NCI-H2081 treated with DMSO at 0.1 percent for 48 hours (cell line): ENCODE results near the gene ZBTB22.

Experiments used
- DNase-seq: peaks from one replicate; lab custom pipeline; 2025; lab: John Stamatoyannopoulos, UW

The ZBTB22 gene

DNA sequence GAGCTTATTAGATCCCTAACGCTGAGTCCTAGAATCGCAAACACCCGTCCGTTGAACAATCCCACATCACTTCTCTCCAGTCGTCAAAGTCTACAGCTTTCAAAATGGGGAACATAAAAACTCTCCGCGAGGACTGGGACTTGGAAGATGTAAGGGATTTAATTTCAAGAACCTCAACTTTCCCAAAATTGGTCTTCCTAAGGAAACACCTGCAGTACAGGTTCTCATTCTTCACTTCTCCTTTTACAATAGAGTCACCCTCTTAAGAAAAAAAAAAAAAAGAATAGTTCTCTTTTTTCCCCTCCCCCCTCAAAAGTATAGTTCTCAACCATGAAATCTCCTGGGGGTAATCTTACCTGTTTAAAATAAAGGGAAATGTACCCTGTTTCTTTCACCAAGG, 6.6 kb upstream of the ZBTB22 start:
- DNase-seq, result no peak

DNA sequence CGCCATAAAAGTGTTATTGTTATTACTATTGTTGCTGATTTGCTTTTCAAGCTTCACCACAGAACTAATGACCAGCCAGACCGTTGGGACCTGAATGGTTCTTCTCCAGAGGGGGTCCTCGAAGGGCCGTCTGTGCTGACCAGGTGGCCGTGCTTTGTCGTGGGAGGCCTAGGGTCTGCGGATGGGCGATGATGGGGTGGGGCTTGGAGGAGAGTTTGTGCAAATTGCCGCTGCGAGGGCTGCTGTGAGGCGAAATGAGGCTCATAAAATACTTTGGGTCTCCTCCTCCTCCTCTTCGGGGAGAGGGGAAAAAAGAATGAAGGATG, 6.0 kb upstream of the ZBTB22 start:
- no peak for DNase-seq

DNA sequence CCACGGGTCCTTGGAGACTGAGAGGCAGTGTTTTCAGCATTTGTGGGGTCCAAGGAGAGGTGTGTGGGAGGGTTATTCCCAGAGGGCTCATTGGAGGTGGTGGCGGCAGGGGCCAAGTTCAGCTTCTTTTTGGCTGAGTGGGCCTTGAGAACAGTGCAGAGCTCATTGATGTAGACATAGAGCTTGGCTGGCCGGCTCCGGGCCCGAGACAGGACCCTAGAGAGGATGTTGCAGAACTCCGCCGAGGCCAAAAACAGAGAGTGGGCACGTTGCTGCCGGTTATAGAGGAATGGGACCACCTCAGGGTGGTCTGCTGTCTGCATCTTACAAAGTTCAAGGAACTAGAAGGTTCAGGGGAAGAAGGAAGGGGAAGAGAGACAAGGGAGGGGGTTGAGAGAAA, 3.7 kb upstream of the ZBTB22 start:
- no peak for DNase-seq

DNA sequence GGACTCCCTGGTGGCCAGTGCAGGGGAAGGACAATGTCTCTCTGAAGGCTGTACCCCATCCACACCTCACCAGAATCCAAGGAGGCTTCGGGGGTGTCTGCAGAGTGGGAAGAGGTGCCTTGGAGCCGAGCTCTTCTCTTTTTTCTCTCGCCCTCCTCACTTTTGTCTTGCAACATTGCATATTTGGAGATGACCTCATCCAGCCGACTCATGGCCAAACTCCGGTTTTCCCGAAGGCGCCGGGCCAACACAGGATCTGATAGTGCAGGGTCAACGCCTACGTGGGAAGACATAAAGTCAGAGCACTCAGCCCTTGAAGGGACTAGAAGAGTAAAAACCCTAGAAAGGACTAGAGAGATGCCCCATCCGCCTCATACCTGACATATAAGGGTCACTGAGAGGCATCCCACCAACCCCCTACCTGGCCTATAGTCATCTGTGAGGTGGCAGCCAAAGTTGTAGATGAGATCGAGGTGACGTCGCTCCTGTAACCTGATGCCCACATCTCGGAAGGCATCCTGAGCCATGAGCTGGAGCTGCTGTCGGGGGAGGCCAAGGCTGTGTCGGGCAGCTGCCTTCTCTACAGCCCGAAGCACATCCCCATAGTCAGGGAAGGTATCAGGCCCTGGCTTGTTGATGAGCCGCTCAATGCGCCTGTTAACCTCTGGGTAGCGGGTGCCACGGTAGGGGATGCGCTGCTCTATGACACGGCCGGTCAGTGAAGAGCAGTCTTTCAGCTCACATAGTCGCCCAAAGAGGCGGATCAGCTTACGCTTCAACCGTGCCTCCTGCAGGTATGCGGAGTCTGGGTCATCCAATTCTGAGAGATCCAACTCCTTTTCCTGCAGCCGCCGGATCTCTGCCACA, 3.0 kb upstream of the ZBTB22 start:
- no peak for DNase-seq

DNA sequence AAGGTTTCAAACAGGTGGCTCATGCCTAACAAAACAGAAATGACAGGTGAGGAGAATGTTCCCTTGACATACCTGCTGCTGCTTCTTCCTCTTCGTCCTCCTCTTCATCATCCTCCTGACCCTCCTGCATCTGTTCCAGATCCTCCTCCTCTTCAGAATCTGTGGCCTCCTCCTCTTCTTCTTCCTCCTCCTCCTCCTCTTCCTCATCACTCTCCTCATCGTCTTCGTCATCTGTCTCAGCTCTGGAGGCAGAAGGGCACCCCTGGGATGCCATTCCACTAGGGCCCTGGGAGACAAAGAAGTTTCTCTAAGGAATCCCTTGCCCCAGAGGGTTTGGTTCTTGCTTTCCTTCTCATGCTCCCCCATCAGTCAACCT, 2.4 kb upstream of the ZBTB22 start:
- no peak for DNase-seq

DNA sequence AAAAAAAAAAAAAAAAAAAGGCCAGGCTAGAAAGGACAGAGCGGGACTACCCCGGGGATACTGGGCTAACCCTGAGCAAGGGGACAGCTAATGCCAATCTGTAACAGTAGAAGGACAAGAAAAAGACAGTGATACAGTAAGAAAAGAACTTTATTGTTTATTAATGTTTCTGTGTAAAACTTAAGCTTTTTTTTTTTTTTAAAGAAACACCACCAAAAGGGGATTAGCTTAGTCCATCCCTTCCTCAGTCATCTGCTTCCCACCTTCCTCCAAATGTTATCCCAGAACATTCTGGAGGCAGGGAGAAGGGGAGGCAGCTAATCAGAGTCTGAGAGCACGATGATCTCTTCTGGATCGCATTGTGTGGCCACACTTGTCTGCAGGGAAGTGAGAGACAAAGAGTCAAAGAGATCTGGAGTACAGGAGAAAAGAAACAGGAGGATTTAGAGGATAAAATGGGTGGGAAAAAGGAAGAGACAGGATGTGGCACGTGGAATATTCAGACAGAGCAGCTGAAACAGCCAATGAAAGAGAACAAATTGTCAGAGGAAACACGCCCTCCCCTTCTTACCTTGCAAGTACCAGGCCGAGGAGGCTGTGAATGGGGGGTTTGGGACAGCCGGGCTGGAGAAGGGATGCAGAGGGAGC, 1.0 kb upstream of the ZBTB22 start:
- no peak for DNase-seq

DNA sequence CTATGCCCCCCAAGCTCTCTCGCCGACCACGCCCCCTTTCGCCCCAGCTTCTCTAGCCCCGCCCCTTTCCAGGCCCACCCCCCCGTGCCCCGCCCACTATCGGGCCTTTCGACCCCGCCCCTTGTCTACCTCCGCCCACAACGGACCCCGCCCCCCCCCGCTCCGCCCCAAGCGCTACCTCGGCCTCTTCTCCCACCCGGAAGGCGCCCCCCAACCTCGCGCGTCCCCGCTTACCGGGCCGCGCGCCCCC, 200 bp downstream of the ZBTB22 start:
- DNase-seq, result no peak

DNA sequence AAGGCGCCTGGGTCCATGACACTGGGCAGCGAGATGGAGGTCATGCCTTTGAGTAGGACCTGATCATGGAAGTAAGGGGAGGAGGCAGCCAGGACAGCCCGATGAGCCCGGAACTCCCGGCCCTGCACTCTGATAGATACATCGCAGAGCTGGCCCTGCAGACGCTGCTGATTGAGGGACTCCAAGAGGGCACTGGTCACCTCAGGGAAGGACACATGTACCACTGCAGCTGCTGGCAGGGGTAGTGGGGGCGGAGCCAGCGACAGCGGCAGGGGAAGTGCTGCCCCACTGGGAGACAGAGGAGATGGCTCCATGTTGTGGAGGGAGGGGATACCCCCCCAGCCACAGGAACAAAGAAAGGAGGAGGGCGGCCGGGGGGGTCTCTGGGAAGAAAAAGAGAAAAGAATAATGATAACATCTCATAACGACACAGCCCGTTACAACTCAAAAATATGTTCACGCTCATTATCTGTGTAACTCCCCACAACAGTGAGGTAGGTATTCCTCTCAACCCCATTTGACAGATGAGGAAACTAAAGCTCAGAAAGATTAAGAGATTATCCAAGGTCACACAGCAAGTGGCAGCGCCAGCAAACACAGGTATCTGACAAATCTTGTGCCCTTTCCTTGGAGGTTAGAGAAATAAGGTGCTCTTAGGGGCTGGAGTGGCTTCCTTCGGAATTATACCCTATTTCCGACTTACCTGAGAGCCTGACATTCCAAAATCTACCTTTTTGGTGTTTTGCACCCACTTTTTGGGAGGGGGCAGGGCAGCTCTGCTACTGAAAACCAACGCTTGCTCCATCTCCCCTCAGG, 733 bp downstream of the ZBTB22 start:
- DNase-seq, result no peak

DNA sequence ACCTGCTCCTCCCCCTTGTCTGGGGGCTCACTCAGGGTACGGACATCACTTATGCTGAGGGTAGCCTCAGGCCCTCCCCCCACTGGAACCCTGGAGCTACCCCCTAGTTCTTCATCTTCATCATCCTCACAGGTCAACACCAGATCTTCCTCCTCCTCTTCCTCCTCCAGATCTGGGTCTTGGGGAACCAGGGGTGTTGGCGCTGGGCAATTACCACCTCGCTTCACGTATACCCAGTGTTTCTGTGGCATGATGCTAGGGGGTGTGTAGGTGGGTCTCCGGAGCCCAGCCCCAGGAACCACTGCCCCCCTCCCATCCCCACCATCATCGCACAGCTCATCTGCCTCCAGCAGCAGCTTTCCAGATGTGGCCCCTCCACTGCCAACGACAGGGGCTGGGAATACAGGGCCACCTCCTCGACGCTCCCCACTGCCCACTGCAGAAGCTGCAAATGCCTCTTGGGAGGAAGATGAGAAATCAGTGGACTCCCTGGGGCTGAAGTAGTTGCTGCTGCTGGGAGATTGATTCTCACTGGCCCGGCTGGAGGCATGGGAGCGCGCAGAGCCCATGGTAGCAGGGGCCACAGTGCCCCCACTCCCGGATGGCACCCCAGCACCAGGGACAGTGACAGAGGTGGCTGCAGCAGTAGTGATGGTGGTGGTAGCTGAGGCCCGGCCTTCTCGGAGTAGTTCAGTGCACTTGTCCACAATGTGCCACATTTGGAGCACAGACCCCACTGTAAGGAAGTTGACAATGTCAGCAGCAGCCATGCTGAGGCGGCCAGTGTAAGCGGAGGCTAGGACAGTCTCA, 1.5 kb downstream of the ZBTB22 start:
- DNase-seq, result no peak

DNA sequence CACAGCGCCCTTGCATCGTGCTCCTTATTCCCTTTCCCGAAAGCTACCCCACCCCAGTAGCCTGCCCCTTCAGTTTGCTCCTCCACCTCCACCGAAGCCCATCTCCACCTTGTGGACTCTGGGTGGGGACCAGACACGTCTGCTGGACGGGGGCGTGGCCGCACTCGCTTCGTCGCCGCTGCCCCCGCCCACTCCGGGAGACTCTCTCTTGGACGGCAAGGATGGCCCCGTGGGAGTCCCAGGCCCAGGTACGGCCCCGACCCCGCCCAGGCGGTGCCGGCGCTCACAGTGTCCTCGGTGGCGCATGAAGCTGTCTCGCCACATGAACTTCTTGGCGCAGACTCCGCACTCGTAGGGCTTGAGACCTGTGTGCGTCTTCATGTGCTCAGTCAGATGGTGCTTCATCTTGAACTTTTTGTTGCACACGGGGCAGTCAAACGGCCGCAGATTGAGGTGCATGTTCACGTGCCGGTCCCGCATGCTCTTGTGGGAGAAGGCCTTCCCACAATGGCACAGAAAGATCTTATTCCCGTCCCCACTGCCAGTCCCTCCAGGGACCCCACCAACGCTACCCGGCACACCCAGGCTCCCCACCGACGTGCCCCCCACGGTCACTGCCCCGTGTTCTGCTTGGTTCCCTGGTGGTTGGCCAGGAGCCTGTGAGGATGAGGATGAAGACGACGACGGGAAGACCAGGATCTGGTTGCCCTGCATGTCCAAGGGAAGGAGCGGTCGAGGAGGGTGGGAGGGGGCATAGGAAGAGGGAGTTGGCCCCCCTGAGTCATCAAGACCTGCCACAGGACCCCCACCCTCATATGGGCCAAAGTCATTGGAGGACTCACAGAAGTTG, 2.4 kb downstream of the ZBTB22 start:
- no peak for DNase-seq

DNA sequence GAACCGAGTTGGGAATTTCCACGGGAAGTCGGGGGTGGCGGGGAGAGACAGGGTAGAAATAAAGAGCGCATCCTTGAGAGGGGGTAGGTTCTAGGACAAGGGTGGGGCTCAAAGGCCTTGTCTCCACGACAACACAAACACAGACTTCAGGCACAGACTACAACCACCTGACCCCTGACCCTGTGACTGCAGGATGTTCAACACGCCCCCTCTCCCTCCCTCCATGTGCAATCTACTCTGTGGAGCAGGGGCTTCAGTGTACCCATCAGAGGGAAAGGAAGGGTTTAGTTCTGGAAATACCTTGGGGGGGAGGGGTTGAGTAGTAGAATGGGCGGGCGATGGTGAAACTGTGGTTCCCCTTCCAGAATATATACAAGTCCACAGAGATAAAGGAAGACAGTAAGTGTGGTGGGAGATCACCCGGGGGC, 3.0 kb downstream of the ZBTB22 start:
- DNase-seq, result no peak

DNA sequence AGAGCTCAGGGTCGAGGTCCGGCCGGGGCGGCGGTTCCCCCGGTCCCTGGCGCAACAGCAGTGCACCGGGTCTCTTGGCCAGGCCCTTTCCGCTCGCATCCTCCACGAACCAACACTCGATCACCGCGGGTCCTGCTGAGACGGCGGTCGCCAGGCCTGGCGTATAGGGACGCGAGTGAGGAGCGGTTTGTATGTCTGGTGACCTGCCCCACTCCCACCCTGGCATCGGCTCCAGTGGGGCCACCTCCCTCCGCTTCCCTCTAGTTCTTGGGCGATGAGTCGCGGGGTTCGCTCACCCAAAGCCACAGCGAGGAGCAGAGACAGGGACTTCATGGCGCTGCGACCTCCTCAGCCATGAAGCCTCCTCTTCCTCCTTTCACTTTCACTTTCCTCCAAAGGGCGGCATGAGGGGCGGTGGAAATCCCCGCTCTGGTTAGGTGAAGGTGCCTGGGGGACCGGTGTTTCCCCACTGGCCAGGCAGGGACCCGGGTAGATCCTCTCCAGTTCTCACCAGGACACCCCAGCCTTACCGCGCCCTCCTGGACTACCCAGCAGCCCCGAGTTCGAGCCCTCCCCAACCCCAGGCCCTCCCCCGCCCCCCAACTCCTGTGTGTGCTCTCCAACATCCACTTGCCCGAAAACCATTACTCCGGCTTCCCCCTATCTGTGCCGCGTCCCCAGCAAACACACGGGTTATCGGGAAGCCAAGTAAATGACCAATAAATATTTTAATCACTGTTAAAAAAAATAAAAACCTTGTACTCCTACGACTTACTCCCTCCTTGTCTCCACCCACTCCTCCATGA, 3.6 kb downstream of the ZBTB22 start, which contains the start of gene TAPBP:
Gene TAPBP, minus strand, starts transcription at position 370 of the 806 bp plus-strand sequence. Its CDS starts 37 bp downstream, at position 333.
- DNase-seq, result no peak

DNA sequence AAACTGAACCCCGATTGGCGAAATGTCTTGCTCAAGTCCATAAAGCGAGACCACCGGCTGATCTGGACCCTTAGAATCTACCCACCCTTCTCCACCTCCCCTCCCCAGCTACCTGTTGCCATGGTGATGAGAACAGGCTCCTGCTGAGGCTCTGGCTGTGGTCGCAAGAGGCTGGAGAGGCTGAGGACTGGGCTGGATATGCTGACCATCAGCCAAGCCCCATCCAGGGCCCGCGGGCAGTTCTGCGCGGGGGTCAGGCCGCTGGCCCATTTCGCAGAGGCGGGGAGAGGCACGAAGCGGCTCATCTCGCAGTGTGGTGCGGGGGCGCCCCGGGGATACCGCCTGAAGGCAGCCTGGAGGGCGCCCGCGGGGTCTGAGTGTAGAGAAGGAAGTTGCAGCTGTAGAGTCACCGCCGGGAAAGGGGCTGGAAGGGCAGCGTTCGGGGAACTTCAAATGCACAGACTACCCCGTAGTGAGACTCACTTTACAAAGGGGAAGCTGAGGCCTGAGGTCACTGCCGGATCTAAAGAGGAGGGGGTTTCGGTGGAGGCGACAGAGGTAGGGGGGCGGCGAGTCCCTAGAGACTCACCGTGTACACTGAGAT, 4.3 kb downstream of the ZBTB22 start:
- DNase-seq, result no peak

DNA sequence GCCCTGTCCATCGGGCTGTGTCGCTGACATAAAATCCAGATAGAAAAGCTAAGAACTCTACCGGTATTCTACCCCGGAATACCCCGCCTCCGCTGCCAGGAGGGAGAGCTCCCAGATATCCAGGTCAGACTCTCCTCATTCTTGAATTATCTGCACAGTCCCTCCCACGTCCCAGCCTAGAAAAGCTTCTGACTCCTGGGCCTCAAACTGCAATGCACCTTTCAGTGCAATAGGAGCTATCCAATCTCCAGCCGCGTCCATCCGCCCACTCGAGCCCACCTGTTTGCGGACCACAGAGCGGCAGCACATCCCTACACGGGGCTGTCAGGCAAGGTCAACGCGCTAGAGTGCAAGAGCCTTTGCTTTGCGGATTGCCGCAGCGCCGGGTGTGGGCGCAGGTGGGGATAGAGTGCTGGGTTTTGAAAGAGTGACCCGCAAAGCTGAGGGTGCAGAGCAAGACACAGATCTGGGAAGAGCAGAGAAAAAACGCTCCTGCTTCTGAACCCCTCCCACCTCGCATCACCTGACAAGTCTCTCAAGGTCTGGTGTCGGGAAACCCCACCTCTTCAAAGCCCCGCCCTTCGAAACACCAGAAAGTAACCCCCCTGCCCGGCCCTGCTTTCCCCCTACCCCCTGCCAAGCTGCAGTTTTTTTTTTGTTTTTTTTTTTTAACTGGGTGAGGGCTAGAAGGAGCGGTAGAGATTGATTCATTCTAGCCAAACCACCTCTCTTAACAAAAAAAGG, 5.0 kb downstream of the ZBTB22 start:
- peak; percentile 29 for DNase-seq

DNA sequence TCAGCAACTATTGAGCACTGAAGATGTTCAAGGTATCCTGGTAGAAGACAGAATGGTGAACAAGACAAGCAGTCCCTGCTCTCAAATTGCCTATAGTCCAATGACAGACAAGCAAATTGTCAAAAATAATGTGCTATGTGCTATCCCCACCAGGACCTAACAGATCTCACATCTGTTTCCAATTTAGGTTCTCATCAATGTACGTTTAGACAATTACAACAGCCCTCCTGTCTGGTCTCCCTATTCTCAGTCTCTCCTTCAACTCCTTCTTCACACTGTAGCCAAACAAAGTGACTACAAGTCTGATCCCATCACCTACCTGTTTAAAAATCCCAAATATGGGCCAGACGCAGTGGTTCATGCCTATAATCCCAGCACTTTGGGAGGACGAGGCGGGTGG, 11.2 kb downstream of the ZBTB22 start:
- no peak for DNase-seq

DNA sequence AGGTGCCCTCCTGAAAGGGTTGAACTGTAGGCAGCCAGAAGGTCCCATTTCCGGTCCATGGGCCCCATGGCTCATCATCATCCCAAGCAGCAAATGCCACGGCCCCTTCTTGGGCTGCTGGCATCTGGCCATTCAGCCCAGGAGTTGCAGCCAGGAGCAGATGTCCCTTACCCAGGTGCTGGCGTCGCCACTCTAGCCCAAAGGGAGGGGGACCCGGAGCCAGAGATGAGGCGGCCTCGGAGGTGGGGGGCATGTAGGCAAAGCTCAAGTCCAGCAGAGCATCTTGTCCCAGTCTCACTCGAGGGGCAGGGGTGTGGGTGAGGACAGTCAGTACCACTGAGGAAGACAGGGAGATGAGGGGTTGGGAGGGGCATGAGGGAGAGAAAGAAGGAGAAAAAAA, 12.5 kb downstream of the ZBTB22 start:
- DNase-seq, result no peak

DNA sequence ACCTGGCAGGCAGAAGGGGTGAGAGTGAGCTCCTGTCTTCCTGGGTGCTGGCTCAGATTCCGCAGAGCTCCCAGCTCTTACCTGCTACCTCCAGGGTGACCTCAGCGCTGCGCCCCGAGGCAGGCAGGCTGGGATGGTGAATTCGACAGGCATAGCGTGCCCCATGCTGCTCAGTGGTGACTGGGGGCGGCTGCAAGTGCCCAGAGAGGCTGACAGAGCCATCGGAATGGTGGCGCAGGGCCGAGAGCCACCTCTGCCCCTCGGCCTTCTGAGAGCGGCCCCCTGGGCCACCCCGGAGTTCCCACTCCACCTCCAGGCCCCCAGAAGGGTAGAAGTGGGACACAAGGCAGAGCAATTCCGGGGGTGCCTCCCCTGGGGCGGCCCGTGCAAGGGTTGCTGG, 13.3 kb downstream of the ZBTB22 start:
- no peak for DNase-seq

DNA sequence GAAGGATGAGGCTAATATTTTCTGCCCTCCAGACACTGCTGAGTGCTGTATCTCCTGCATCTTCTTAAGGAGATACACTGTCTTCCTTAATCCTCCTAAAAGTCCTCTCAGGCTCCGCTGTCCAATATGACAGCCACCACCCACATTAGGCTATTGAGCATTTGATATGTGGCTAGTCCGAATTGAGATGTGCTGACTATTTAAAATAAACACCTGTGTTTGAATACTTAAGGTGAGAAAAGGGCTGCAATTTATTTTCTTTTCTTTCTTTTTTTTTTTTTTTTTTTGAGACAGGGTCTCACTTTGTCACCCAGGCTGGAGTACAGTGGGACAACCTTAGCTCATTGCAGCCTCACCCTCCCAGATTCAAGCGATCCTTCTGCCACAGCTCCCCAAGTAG, 15.7 kb downstream of the ZBTB22 start:
- no peak for DNase-seq

DNA sequence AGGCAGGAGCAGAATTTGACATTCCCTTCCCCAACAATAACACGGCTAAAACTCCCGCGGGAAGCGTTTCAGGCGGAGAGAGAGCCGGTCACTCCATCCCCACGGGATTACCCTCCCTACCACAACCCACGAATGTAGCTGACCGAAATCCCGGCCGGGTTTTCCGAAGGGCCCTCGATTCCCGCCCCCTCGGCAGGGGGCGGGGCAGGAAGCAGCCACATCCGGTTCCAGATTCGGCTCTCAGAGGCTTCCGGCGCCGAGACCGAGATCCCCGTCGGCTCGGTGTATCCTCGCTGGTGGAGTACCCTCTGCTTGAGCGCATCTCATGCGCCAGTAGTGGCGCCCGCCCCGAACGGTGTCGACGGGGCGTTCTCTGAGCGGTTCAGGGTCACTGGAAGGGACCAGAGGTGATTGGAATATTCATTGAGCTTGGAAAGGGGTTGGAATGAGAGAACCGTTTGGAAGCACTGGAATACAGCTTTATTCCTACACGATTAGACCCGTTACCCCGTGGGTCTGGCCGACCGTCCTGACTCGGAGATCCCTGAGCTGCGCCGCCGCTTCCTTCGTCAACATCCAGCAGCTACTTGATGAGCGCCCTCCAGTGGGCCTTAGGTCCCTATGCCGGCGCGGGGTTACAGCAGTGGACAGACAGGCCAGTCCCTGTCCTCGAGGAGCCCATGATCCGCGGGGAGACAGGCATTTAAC, 18.2 kb downstream of the ZBTB22 start:
- peak; percentile 56 for DNase-seq
